Astrocyte of the cerebellum (primary cell): Measurements from ENCODE around the gene CACNA1S.

Experiments used
- DNase-seq: peaks from one replicate; pipeline ENCODE4 v3.0.0-alpha.2; 2011; ENCODE audit warnings: low read depth
- H3K4me3 ChIP-seq: 2 replicates; pipeline ENCODE4 v1.5.1; 2011; ENCODE audit warnings: mild to moderate bottlenecking, low read depth, low read length, moderate library complexity
- CTCF ChIP-seq: IDR thresholded peaks from 2 replicates; pipeline ENCODE4 v1.5.1; 2012; ENCODE audit warnings: low read length, low read depth, moderate library complexity, mild to moderate bottlenecking; ENCODE audit errors: missing control alignments
- in situ Hi-C: cut with HindIII; loops from 2 replicates; pipeline ENCODE4 v1.10.0; 2017; ENCODE audit warnings: low sequenced_read_pairs

CACNA1S gene

GRCh38 chr1:201072149-201072548, 40.1 kb downstream of the CACNA1S start:
- in situ Hi-C loops: no loop called here
- DNase-seq: no peak

GRCh38 chr1:201069636-201070035, 42.6 kb downstream of the CACNA1S start:
- no peak overlapping the region for H3K4me3 ChIP-seq
- no peak for TF ChIP-seq CTCF
- in situ Hi-C loops: no loop called here
- DNase-seq: no peak

More at GRCh38 chr1:201072149-201072548, 40.1 kb downstream of the CACNA1S start:
- TF ChIP-seq CTCF: no peak
- no peak overlapping the region for H3K4me3 ChIP-seq

GRCh38 chr1:201068976-201069375, 43.2 kb downstream of the CACNA1S start:
- TF ChIP-seq CTCF: no peak
- H3K4me3 ChIP-seq: no peak overlapping the region
- in situ Hi-C loops: no loop called here

GRCh38 chr1:201066986-201067385, 45.2 kb downstream of the CACNA1S start:
- no peak overlapping the region for H3K4me3 ChIP-seq
- in situ Hi-C loops: no loop called here
- DNase-seq: no peak
- TF ChIP-seq CTCF: no peak

More at GRCh38 chr1:201068976-201069375, 43.2 kb downstream of the CACNA1S start:
- no peak for DNase-seq

GRCh38 chr1:201065686-201066085, 46.5 kb downstream of the CACNA1S start:
- in situ Hi-C loops: no loop called here
- no peak for DNase-seq
- no peak for TF ChIP-seq CTCF
- no peak overlapping the region for H3K4me3 ChIP-seq

- no peak for TF ChIP-seq CTCF
- no peak for DNase-seq
- in situ Hi-C loops: no loop called here
- no peak overlapping the region for H3K4me3 ChIP-seq
These were observed 47.4 kb downstream of the CACNA1S start for GRCh38 chr1:201064806-201065205.

- DNase-seq: no peak
- in situ Hi-C loops: no loop called here
- no peak overlapping the region for H3K4me3 ChIP-seq
- no peak for TF ChIP-seq CTCF
These were observed 49.1 kb downstream of the CACNA1S start for GRCh38 chr1:201063145-201063544.
